NCI-H345 treated with DMSO at 0.1 percent for 48 hours (cell line): Measurements from ENCODE around the gene C2CD3.
A peak's percentile ranks its signal among the peaks of the same experiment; 100 is the strongest.

Source experiments
- DNase-seq: peaks from one replicate; lab custom pipeline; 2025; ENCODE audit not compliant: unreplicated experiment; lab: John Stamatoyannopoulos, UW

C2CD3 gene

GRCh38 chr11:73983741-73984538, 186.9 kb downstream of the C2CD3 start:
- no peak for DNase-seq

GRCh38 chr11:73982990-73983740, 187.6 kb downstream of the C2CD3 start:
- peak; percentile 91 for DNase-seq

GRCh38 chr11:73982595-73982989, 188.2 kb downstream of the C2CD3 start, which contains the start of gene UCP2:
UCP2 (minus strand) TSS chr11:73982843; CDS start chr11:73978378, 4,465 bp downstream.
- peak; percentile 79 for DNase-seq

GRCh38 chr11:73981051-73981805, 189.6 kb downstream of the C2CD3 start:
- no peak for DNase-seq

GRCh38 chr11:73980001-73980961, 190.5 kb downstream of the C2CD3 start:
- peak; percentile 47 for DNase-seq

GRCh38 chr11:73978576-73979086, 192.2 kb downstream of the C2CD3 start:
- no peak for DNase-seq

GRCh38 chr11:73977856-73978519, 192.8 kb downstream of the C2CD3 start:
- no peak for DNase-seq

GRCh38 chr11:73976451-73977151, 194.2 kb downstream of the C2CD3 start:
- DNase-seq: no peak

GRCh38 chr11:73975479-73975757, 195.4 kb downstream of the C2CD3 start:
- DNase-seq: no peak

- no peak for DNase-seq
Measured at GRCh38 chr11:73974604-73975478, 196.0 kb downstream of the C2CD3 start.

GRCh38 chr11:73972620-73973449, 198.0 kb downstream of the C2CD3 start:
- DNase-seq: no peak

- no peak for DNase-seq
Measured at GRCh38 chr11:73972187-73972586, 198.6 kb downstream of the C2CD3 start.

- DNase-seq: no peak
Measured at GRCh38 chr11:73971175-73971719, 199.6 kb downstream of the C2CD3 start.

- DNase-seq: no peak
Measured at GRCh38 chr11:73969991-73970800, 200.6 kb downstream of the C2CD3 start.

- no peak for DNase-seq
Measured at GRCh38 chr11:73969091-73969490, 201.7 kb downstream of the C2CD3 start.

GRCh38 chr11:73968356-73968966, 202.3 kb downstream of the C2CD3 start:
- no peak for DNase-seq
